H1 (cell line): ENCODE data around the gene GFRA4. TPM values are rescaled to one million over a fixed set of nuclear protein-coding genes. Genes with fewer than 3 reads are reported as not detected.

Experiments
- CBX8 ChIP-seq: fragments of 300-800, 300-1000 bp; sonication (generic); IDR thresholded peaks from 2 replicates; pipeline ENCODE4 v1.7.1; 2016; ENCODE audit warnings: low read depth, low read length, borderline replicate concordance
- POLR2A ChIP-seq, 2 experiments: IDR thresholded peaks; 1 replicate in 1 of 2; 2 replicates in 1 of 2; pipeline ENCODE4 v1.6.1; 2011; ENCODE audit warnings: low read depth in 2 of 2, low read length in 2 of 2, mild to moderate bottlenecking in 2 of 2; ENCODE audit errors: control extremely low read depth in 1 of 2
- polyA plus RNA-seq, 7 experiments: library from polyadenylated mRNA; depleted of rRNA in 3 of 7; stranded (reverse) in 5 of 7; unstranded in 2 of 7; fragments of >200 nt in 5 of 7; fragments of 200-250 nt in 2 of 7; gene quantifications; 1 replicate in 5 of 7; 2 replicates in 1 of 7; 4 replicates in 1 of 7; pipeline versions ENCODE4 v1.2.1 to v1.2.3, GENCODE V29; 2011 to 2013; ENCODE audit warnings: missing spikeins in 2 of 7, mixed read lengths in 2 of 7
- total RNA-seq: library from RNA; stranded (reverse); fragmentation: NEBNext Ultra II Directional; extraction: Animal tissue kit (Norgen Biotek cat#: 25700); gene quantifications from 2 replicates; pipeline ENCODE4 v1.2.1, GENCODE V29; 2021

Gene GFRA4
- total and polyA plus RNA-seq, 2 of the 8 experiments (the other 6 are each of a cell fraction or from before 2014, with no cell fraction given): 0.05 TPM; not detected in 1

GRCh38 chr20:3628502-3629314, 34.5 kb downstream of the GFRA4 start (continued):
- TF ChIP-seq CBX8 (no peak), POLR2A (IDR thresholded peaks at IDR 0.05; ENCODE audit: control extremely low read depth in 1 of 2, low read depth in 2 of 2, low read length in 2 of 2) (no peak)
- TF ChIP-seq, all 59 proteins: peak for 0
